Body of pancreas (tissue), 4 donors: ENCODE measurements around the gene SNX1. TPM values are rescaled to one million over a fixed set of nuclear protein-coding genes. Genes with fewer than 3 reads are reported as not detected.

Source experiments
- ATAC-seq: fragments of 150-250 bp; one replicate; pipeline ENCODE4 v1.9.1; 2016
- DNase-seq, 4 donors: peaks; one replicate each; pipeline ENCODE4 v3.0.0-alpha.2; 2019
- H3K27ac ChIP-seq, 4 donors: fragments of 200-600 bp; sonication (generic); 1 replicate in 3 of 4; 2 replicates in 1 of 4; pipeline versions ENCODE4 v1.5.1 to v1.6.1; 2016 to 2019; ENCODE audit warnings: mild to moderate bottlenecking in 1 of 4, mixed read lengths in 1 of 4, moderate library complexity in 1 of 4
- H3K27me3 ChIP-seq, 2 donors: fragments of 200-600 bp; sonication (generic); one replicate each; pipeline ENCODE4 v1.6.0; 2016; ENCODE audit warnings: mild to moderate bottlenecking in 1 of 2
- H3K36me3 ChIP-seq, 2 donors: fragments of 200-600 bp; sonication (generic); replicated peaks in 1 of 2; 2 replicates each; pipeline ENCODE4 v1.5.1; 2016; ENCODE audit warnings: low read depth in 2 of 2; ENCODE audit not compliant: insufficient read depth in 1 of 2
- H3K4me1 ChIP-seq: fragments of 200-600 bp; sonication (generic); one replicate; pipeline ENCODE4 v1.6.0; 2016
- H3K4me3 ChIP-seq, 2 donors: fragments of 200-600 bp; sonication (generic); 1 replicate in 1 of 2; 2 replicates in 1 of 2; pipeline ENCODE4 v1.5.1; 2016 to 2019
- H3K9me3 ChIP-seq, 3 donors: fragments of 200-600 bp; sonication (generic); 1 replicate in 2 of 3; 2 replicates in 1 of 3; pipeline ENCODE4 v1.5.1; 2016
- POLR2A ChIP-seq, 3 donors: fragments of 450-650 bp; IDR thresholded peaks; one replicate each; pipeline ENCODE4 v1.6.1; 2016; ENCODE audit warnings: antibody characterized with exemption in 3 of 3, mild to moderate bottlenecking in 2 of 3
- WGBS, 2 donors: methylation state at CpG; one replicate each; pipeline ENCODE4 v1.1.5; 2017; 5-methylcytosine and 5-hydroxymethylcytosine counted together
- intact Hi-C: fragments of 100-400 bp; cut with DNase I; formaldehyde crosslinking; loops from one replicate; pipeline ENCODE4 v1.15.1; 2023
- total RNA-seq, 2 donors: library from RNA; depleted of rRNA; stranded (reverse); fragments of >200 nt; gene quantifications; one replicate each; pipeline ENCODE4 v1.1.0, GENCODE V29; 2016
- TF ChIP-seq, protein P1 (sequence below), 7 experiments: fragments of 450-650 bp in 4 of 7; fragments of 200-600 bp in 3 of 7; sonication (generic) in 3 of 7; IDR thresholded peaks; one replicate each; pipeline ENCODE4 v1.5.1; 2016 to 2019; ENCODE audit warnings: antibody characterized with exemption in 7 of 7

SNX1 gene, protein sequence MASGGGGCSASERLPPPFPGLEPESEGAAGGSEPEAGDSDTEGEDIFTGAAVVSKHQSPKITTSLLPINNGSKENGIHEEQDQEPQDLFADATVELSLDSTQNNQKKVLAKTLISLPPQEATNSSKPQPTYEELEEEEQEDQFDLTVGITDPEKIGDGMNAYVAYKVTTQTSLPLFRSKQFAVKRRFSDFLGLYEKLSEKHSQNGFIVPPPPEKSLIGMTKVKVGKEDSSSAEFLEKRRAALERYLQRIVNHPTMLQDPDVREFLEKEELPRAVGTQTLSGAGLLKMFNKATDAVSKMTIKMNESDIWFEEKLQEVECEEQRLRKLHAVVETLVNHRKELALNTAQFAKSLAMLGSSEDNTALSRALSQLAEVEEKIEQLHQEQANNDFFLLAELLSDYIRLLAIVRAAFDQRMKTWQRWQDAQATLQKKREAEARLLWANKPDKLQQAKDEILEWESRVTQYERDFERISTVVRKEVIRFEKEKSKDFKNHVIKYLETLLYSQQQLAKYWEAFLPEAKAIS
- total RNA-seq: 10 to 100 TPM; 26.7 to 27.4 TPM

DNA sequence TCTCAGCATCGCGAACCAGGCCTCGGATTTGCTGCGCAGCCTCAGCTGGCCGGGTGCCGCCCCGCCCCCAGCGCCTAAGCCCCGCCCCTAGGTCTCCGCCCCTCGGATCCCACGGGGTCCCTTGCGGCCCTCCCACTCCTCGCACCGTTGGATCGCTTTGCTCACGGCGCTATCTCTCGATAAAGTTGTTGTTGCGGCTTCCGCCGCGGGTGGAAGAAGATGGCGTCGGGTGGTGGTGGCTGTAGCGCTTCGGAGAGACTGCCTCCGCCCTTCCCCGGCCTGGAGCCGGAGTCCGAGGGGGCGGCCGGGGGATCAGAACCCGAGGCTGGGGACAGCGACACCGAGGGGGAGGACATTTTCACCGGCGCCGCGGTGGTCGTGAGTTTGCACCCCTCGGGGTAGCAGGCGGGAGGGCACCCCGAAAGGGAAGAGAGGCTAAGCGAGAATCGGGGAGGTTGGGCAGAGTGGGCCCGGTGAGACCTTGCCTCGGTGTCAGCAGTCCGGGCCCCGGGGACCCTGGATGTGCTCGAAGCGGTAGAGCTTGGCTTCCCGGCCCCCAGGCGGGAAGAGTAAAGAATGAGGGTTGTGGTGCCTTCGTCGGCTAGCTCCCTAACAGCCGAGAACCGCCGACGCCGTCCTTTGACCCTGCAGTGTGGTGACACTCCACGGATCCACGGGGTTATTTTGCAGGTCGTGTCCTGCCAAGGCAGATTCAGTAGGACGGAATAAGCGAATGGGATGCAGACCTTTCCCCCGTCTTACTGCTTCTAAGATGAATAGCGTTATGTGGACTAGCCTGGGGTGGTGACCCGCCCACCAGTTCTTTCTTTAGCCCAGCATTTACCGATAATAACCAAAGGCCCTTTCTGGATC lies at the start of gene SNX1:
Gene SNX1 (plus strand): TSS at position 188 of the 873 bp plus-strand sequence. CDS start 32 bp downstream, at position 220.
- DNase-seq: peak; percentile 95 to 97 (median 96)
- TF ChIP-seq POLR2A (IDR thresholded peaks at IDR 0.05): peak; percentile 80 to 97 (median 95)
- TF ChIP-seq, protein P1, sequence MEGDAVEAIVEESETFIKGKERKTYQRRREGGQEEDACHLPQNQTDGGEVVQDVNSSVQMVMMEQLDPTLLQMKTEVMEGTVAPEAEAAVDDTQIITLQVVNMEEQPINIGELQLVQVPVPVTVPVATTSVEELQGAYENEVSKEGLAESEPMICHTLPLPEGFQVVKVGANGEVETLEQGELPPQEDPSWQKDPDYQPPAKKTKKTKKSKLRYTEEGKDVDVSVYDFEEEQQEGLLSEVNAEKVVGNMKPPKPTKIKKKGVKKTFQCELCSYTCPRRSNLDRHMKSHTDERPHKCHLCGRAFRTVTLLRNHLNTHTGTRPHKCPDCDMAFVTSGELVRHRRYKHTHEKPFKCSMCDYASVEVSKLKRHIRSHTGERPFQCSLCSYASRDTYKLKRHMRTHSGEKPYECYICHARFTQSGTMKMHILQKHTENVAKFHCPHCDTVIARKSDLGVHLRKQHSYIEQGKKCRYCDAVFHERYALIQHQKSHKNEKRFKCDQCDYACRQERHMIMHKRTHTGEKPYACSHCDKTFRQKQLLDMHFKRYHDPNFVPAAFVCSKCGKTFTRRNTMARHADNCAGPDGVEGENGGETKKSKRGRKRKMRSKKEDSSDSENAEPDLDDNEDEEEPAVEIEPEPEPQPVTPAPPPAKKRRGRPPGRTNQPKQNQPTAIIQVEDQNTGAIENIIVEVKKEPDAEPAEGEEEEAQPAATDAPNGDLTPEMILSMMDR (IDR thresholded peaks at IDR 0.05): peak in 3 of 7 experiments; percentile 27 to 46 (median 39)
- Histone ChIP-seq H3K9me3 (no peaks in the 10 kb centered on the region), H3K4me1 (peaks cover 76% of the 10 kb centered on the region), H3K27ac (peak within 1 kb of the TSS; percentile 37 to 95 (median 86)), H3K36me3 (no peaks in the 10 kb centered on the region), H3K4me3 (peak within 1 kb of the TSS; percentile 76 to 97), H3K27me3 (no peaks in the 10 kb centered on the region)
- WGBS, 2 donors: 0 to 2% methylated on average over 14 to 69 of the region's 70 CpGs
- intact Hi-C loops: loop anchor here (10.0 kb wide), 1 partner anchor 59 kb away; the partner anchor contains the start of gene SNX22
- ATAC-seq: peak; percentile 79

DNA sequence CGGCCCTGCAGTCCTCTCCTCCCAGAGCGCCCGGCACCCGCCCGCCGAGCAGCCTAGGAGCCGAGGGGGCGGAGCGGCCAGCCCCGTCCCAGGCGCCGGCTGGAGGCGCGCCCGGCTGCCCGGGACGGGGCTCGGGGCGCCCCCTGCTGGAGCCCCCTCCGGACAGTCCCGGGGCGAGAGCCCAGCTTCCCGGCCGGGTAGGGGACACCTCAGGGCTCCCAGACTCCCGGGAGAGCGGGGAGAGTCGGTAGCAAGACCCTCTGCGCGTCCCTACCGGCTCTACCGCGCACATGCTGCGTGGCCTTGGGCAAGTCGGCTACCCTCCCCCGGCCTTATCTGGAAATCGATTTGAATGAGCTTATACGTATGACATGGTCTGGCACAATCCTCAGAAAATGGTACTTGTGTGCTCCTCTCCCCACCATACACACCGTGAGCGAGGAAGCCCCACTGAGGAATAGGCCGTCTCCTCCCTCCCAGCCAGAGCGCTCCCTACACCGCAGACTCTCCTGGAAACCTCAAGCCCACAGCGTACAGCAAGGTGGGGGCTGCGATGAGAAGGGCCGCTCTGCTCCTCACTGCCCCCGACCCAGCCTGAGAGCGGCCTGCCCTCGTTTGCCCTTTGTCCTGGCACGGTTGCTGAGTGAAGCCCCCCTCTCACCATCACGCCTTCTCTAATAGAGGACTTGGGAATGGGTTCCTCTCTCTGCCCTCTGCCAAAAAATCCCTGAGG lies 49.2 kb upstream of the SNX1 start, which contains the start of gene DAPK2:
Gene DAPK2 (minus strand): TSS at position 65 of the 733 bp plus-strand sequence. CDS start 6,224 bp downstream, outside the sequence.
- TF ChIP-seq, protein P1 (IDR thresholded peaks at IDR 0.05): peak; percentile 48 to 91 (median 72)
- peak in 1 of 3 donors; percentile 33 for TF ChIP-seq POLR2A (IDR thresholded peaks at IDR 0.05)
- DNase-seq: peak; percentile 75 to 84 (median 77)
- no peaks in the 10 kb centered on the region for H3K36me3 ChIP-seq
- WGBS, 2 donors: 9 to 32% methylated on average over 7 to 49 of the region's 50 CpGs
- H3K27me3 ChIP-seq: no peaks in the 10 kb centered on the region
- H3K4me1 ChIP-seq: peaks cover 28% of the 10 kb centered on the region
- H3K27ac ChIP-seq: peak within 1 kb of the TSS in 3 of 4 donors; percentile 17 to 27 (median 19)
- ATAC-seq: peak; percentile 90
- intact Hi-C loops: loop anchor here (5.0 kb wide), 1 partner anchor 99 kb away; no protein-coding TSS in a partner anchor
- H3K9me3 ChIP-seq: no peaks in the 10 kb centered on the region
- peak within 1 kb of the TSS in 1 of 2 donors; percentile 21 for H3K4me3 ChIP-seq

DNA sequence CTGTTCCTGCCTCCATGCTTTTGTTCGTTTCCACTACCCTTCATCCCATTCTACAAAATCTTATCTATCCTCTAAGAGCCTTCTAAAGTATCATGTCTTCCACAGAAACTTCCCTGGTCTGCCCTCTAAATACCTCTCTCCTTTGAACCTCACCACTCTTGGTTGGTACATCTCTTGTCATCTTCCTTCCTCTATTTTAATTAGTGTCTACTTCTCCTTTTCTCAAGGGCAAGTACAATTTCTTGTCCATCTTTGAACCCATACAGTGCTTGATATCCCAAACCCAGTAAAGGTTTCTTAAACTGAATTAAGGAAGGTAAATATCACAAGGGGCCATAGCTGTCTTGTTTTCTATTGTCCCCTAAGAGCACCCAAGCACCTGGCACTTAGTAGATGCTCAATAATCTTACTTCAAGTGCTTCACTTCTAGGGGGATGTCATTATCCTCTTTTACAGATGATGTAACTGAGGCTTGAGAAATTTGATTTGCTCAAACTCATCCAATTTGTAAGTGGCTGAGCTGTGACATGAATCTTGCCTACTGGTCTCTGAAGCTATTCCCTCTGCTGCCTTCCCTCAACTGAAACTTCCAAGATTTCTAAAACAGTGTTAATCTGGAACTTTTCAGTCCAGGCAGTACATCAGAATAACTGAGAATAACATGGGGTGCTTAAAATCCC lies 46.9 kb upstream of the SNX1 start:
- Histone ChIP-seq H3K36me3 (no peaks in the 10 kb centered on the region), H3K4me1 (peaks cover 28% of the 10 kb centered on the region), H3K27ac (no peak overlapping the region), H3K27me3 (no peaks in the 10 kb centered on the region), H3K4me3 (no peak overlapping the region), H3K9me3 (no peaks in the 10 kb centered on the region)
- TF ChIP-seq POLR2A (IDR thresholded peaks at IDR 0.05): no peak
- TF ChIP-seq, protein P1 (IDR thresholded peaks at IDR 0.05): no peak
- DNase-seq: no peak
- no peak for ATAC-seq
- intact Hi-C loops: loop anchor here (5.0 kb wide), 1 partner anchor 102 kb away; no protein-coding TSS in a partner anchor
- 83 to 89% methylated on average over 1 of the region's 1 CpG for WGBS, 2 donors
